Glutamatergic neuron (in vitro differentiated cells): ENCODE measurements around the gene PRKAR1B. TPM values are rescaled to one million over a fixed set of nuclear protein-coding genes. Genes with fewer than 3 reads are reported as not detected.

Source experiments
- DNase-seq: peaks from one replicate; pipeline ENCODE4 v3.0.0; 2022
- H3K27ac Mint-ChIP-seq: one replicate; pipeline ENCODE4 v1.8.0; 2020; ENCODE audit warnings: mild to moderate bottlenecking, mixed read lengths, inconsistent platforms; ENCODE audit not compliant: unreplicated experiment
- H3K27me3 Mint-ChIP-seq: one replicate; pipeline ENCODE4 v1.8.0; 2020; ENCODE audit warnings: mild to moderate bottlenecking, moderate library complexity, mixed read lengths, inconsistent platforms; ENCODE audit not compliant: unreplicated experiment
- H3K36me3 Mint-ChIP-seq: one replicate; pipeline ENCODE4 v1.8.0; 2020; ENCODE audit warnings: mild to moderate bottlenecking, mixed read lengths, inconsistent platforms; ENCODE audit not compliant: unreplicated experiment
- H3K4me1 Mint-ChIP-seq: one replicate; pipeline ENCODE4 v1.8.0; 2020; ENCODE audit warnings: mild to moderate bottlenecking, low read depth, mixed read lengths, inconsistent platforms; ENCODE audit not compliant: unreplicated experiment
- H3K4me3 Mint-ChIP-seq: one replicate; pipeline ENCODE4 v1.8.0; 2020; ENCODE audit warnings: mild to moderate bottlenecking, mixed read lengths, inconsistent platforms; ENCODE audit not compliant: unreplicated experiment
- H3K9me3 Mint-ChIP-seq: one replicate; pipeline ENCODE4 v1.8.0; 2020; ENCODE audit warnings: mild to moderate bottlenecking, moderate library complexity, mixed read lengths, inconsistent platforms; ENCODE audit not compliant: unreplicated experiment
- total RNA-seq: library from RNA; stranded (reverse); fragmentation: NEBNext Ultra II Directional; extraction: Animal tissue kit (Norgen Biotek cat#: 25700); gene quantifications from one replicate; pipeline ENCODE4 v1.2.1, GENCODE V29; 2021; ENCODE audit not compliant: unreplicated experiment
- TF ChIP-seq, protein P1 (sequence below): fragments of 200-600 bp; sonication (generic); IDR thresholded peaks from one replicate; pipeline ENCODE4 v1.5.0; 2021; ENCODE audit not compliant: partially characterized antibody, unreplicated experiment

PRKAR1B gene
- total RNA-seq, 1 donor from 2014 or later = 12.8 TPM

DNA sequence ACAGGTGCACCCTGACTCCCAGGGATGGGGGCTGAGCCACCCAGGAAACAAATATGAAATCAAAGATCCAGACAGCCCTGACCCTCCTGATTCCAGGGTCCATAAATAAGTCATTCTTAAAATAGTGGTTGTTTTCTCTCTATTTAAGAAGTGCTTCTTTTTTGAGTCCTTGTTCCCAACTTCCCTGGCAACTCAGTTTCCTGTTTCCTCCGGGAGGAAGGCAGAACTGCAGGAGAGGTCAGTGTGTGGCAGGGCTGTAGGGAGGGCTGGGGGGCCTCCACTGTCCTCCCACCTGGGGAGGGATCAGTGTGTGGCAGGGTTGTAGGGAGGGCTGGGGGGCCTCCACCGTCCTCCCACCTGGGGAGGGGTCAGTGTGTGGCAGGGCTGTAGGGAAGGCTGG is 118.7 kb downstream of the PRKAR1B start:
- peaks cover 5% of the 10 kb centered on the region for H3K9me3 Mint-ChIP-seq
- no peak overlapping the region for H3K27ac Mint-ChIP-seq
- H3K36me3 Mint-ChIP-seq = no peaks in the 10 kb centered on the region
- peak; percentile 2 for DNase-seq
- H3K27me3 Mint-ChIP-seq = peaks cover 7% of the 10 kb centered on the region
- peaks cover 4% of the 10 kb centered on the region for H3K4me1 Mint-ChIP-seq
- TF ChIP-seq, protein P1, sequence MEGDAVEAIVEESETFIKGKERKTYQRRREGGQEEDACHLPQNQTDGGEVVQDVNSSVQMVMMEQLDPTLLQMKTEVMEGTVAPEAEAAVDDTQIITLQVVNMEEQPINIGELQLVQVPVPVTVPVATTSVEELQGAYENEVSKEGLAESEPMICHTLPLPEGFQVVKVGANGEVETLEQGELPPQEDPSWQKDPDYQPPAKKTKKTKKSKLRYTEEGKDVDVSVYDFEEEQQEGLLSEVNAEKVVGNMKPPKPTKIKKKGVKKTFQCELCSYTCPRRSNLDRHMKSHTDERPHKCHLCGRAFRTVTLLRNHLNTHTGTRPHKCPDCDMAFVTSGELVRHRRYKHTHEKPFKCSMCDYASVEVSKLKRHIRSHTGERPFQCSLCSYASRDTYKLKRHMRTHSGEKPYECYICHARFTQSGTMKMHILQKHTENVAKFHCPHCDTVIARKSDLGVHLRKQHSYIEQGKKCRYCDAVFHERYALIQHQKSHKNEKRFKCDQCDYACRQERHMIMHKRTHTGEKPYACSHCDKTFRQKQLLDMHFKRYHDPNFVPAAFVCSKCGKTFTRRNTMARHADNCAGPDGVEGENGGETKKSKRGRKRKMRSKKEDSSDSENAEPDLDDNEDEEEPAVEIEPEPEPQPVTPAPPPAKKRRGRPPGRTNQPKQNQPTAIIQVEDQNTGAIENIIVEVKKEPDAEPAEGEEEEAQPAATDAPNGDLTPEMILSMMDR = no peak
- H3K4me3 Mint-ChIP-seq = no peak overlapping the region

DNA sequence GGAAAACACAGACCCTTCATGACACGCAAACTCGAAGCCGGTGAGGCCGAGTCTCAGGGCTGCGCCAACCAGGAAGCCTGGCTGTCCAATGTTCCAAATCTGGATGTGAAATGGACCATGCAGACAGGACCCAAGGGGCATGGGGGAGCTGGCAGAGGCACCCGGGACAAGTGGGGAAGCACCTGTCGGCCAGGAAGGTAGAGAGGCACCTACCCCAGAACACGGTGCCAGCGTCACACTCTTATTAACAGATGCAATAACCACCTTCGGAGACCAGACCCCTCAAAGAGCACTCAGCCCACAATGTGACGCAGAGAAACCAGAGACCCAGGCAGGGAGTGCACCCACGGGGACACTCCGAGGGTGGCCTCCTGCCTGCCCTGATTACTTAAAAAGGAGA is 119.1 kb downstream of the PRKAR1B start:
- no peak for DNase-seq
- H3K27ac Mint-ChIP-seq = no peak overlapping the region
- H3K4me1 Mint-ChIP-seq = peaks cover 4% of the 10 kb centered on the region
- peaks cover 5% of the 10 kb centered on the region for H3K9me3 Mint-ChIP-seq
- TF ChIP-seq, protein P1 = no peak
- no peak overlapping the region for H3K4me3 Mint-ChIP-seq
- no peaks in the 10 kb centered on the region for H3K36me3 Mint-ChIP-seq
- peaks cover 7% of the 10 kb centered on the region for H3K27me3 Mint-ChIP-seq

DNA sequence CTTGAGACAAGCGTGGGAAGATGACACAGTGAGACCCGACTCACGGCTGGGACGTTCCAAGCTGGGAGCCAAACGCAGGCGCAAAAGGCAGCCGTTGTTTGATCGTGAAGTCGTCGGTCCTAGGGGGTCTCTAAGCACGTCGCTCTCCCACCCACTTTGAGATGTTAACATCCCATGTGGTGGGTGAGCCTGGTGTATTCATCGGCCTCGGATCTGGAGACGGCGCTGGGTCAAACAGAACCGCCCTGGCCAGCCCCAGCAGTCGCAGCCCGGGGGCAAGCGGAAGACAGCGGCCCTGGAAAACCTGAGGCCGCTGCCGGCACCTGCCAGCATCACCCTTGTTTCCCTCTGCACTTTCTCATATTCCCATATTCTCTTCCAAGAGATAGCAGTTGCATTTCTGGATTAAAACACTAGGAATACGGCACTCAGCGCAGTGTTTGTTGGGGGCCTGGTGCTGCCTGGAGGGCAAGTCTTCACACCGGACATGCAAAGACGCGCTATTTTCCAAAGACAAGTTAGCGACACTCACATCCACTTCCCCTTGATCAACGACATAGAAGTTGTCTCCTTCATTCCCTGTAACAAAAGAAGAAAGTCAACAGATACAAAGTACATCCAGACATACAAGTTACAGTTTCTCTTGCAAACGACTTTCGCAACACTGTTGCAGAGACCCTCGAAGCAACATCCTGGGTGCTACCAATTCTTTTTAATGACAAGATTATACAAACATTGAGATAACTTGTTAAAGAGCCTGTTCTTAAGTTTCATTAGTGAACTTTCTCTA is 121.2 kb downstream of the PRKAR1B start:
- Mint-ChIP-seq H3K4me3 (no peak overlapping the region), H3K36me3 (no peaks in the 10 kb centered on the region), H3K27ac (no peak overlapping the region), H3K27me3 (no peaks in the 10 kb centered on the region), H3K9me3 (peaks cover 2% of the 10 kb centered on the region), H3K4me1 (peaks cover 4% of the 10 kb centered on the region)
- DNase-seq = no peak
- TF ChIP-seq, protein P1 = no peak

GRCh38 chr7:604884-605531 is 122.1 kb downstream of the PRKAR1B start:
- no peak for DNase-seq
- Mint-ChIP-seq H3K27me3 (no peaks in the 10 kb centered on the region), H3K27ac (no peak overlapping the region), H3K9me3 (peaks cover 2% of the 10 kb centered on the region), H3K36me3 (no peaks in the 10 kb centered on the region), H3K4me3 (no peak overlapping the region), H3K4me1 (no peaks in the 10 kb centered on the region)
- TF ChIP-seq, protein P1 = no peak
